Vagina (tissue), 2 donors: ENCODE data around the gene SPAG17.

ENCODE experiments used
- CTCF ChIP-seq, 3 experiments: fragments of 450-650 bp in 2 of 3; fragments of 200-600 bp in 1 of 3; sonication (generic) in 1 of 3; IDR thresholded peaks; one replicate each; pipeline ENCODE4 v1.5.1; 2017 to 2019; ENCODE audit warnings: antibody characterized with exemption in 3 of 3, mild to moderate bottlenecking in 2 of 3, moderate library complexity in 2 of 3
- POLR2AphosphoS5 ChIP-seq, 2 donors: sonication (generic); formaldehyde crosslinking; IDR thresholded peaks; one replicate each; pipeline ENCODE4 v1.9.0; 2017; ENCODE audit warnings: antibody characterized with exemption in 2 of 2, mild to moderate bottlenecking in 2 of 2, low read depth in 1 of 2; ENCODE audit not compliant: insufficient read depth in 1 of 2

- TF ChIP-seq CTCF (IDR thresholded peaks at IDR 0.05) (no peak), POLR2AphosphoS5 (IDR thresholded peaks at IDR 0.05; ENCODE audit: insufficient read depth in 1 of 2, low read depth in 1 of 2) (no peak)
These were observed at the start of gene SPAG17 for GRCh38 chr1:118185084-118185832.
